ENCODE data around the gene NCAN. TPM values are rescaled to one million over a fixed set of nuclear protein-coding genes. Genes with fewer than 3 reads are reported as not detected.
A peak's percentile ranks its signal among the peaks of the same experiment; 100 is the strongest.

NCAN gene
- total RNA-seq, 1 experiment from 2014 or later: 0.15 TPM

GRCh38 chr19:19193926-19194325 lies 17.8 kb upstream of the NCAN start:
- POLR2A ChIA-PET: no interaction called here
- Histone ChIP-seq H3K4me1 (ENCODE audit: control insufficient read depth, insufficient read depth, low read length) (no peaks in the 10 kb centered on the region), H3K9me3 (ENCODE audit: control insufficient read depth, insufficient read depth, low read depth, low read length) (no peaks in the 10 kb centered on the region), H3K4me3 (ENCODE audit: low read depth in 2 of 2, low read length in 2 of 2) (peak overlapping the region; percentile 74 to 76), H3K36me3 (ENCODE audit: control insufficient read depth, insufficient read depth, low read length) (no peaks in the 10 kb centered on the region; the same call in 1 of the 2 replicates), H3K27ac (ENCODE audit: low read length) (no peak overlapping the region), H3K27me3 (ENCODE audit: control insufficient read depth, insufficient read depth, low read length) (no peaks in the 10 kb centered on the region)
- TF ChIP-seq POLR2AphosphoS5 (IDR thresholded peaks at IDR 0.05; ENCODE audit: low read depth, low read length) (no peak), TCF7L2 (IDR thresholded peaks at IDR 0.05; ENCODE audit: low read depth, low read length) (no peak), REST (IDR thresholded peaks at IDR 0.05; ENCODE audit: insufficient read depth in 1 of 2, low read depth in 2 of 2, low read length in 1 of 2) (no peak), SIN3A (IDR thresholded peaks at IDR 0.05; ENCODE audit: borderline replicate concordance, insufficient read depth, low read depth, low read length) (no peak), CTCF (IDR thresholded peaks at IDR 0.05) (no peak)
- CTCF ChIA-PET: no interaction called here
- no peak for DNase-seq (ENCODE audit: low read depth, low spot score)
- no TSS peak for BruUV-seq (replicated peaks)
- in situ Hi-C loops (cut with HindIII; ENCODE audit: low pct_unique_long_range_greater_than_20kb, low sequenced_read_pairs): no loop called here
- ATAC-seq: no peak
- intact Hi-C loops (cut with micrococcal nuclease; ENCODE audit: unreplicated experiment): no loop called here

GRCh38 chr19:19201697-19202630 lies 9.8 kb upstream of the NCAN start:
- intact Hi-C loops (cut with micrococcal nuclease; ENCODE audit: unreplicated experiment): no loop called here
- H3K27ac ChIP-seq (ENCODE audit: low read length): peak overlapping the region; percentile 95

More at GRCh38 chr19:19201697-19202630, 9.8 kb upstream of the NCAN start:
- DNase-seq (ENCODE audit: low read depth, low spot score): no peak
- Histone ChIP-seq H3K4me1 (ENCODE audit: control insufficient read depth, insufficient read depth, low read length) (peaks cover 7% of the 10 kb centered on the region), H3K9me3 (ENCODE audit: control insufficient read depth, insufficient read depth, low read depth, low read length) (no peaks in the 10 kb centered on the region), H3K4me3 (ENCODE audit: low read depth in 2 of 2, low read length in 2 of 2) (peak overlapping the region; percentile 83 to 91), H3K36me3 (ENCODE audit: control insufficient read depth, insufficient read depth, low read length) (peaks cover 3% of the 10 kb centered on the region; the same call in 1 of the 2 replicates), H3K27me3 (ENCODE audit: control insufficient read depth, insufficient read depth, low read length) (no peaks in the 10 kb centered on the region)
- in situ Hi-C loops (cut with HindIII; ENCODE audit: low pct_unique_long_range_greater_than_20kb, low sequenced_read_pairs): no loop called here
- ChIA-PET POLR2A (no interaction called here), CTCF (no interaction called here)
- TF ChIP-seq POLR2AphosphoS5 (IDR thresholded peaks at IDR 0.05; ENCODE audit: low read depth, low read length) (no peak), REST (IDR thresholded peaks at IDR 0.05; ENCODE audit: insufficient read depth in 1 of 2, low read depth in 2 of 2, low read length in 1 of 2) (no peak), SIN3A (IDR thresholded peaks at IDR 0.05; ENCODE audit: borderline replicate concordance, insufficient read depth, low read depth, low read length) (no peak), CTCF (IDR thresholded peaks at IDR 0.05) (no peak)
- no peak for ATAC-seq
- BruUV-seq (replicated peaks): no TSS peak
